A673 (cell line): Measurements from ENCODE around the gene LTBR. TPM values are rescaled to one million over a fixed set of nuclear protein-coding genes. Genes with fewer than 3 reads are reported as not detected.

Source experiments
- BruUV-seq: library from RNA; stranded (reverse); fragments of 400-500 nt; replicated peaks from 2 replicates; lab custom pipeline; 2021; lab: Mats Ljungman, UMichigan
- CTCF ChIA-PET: fragments of 300-600 bp; sonication (Branson Sonifier 250); formaldehyde crosslinking; loops from one replicate; lab custom pipeline; 2022; ENCODE audit warnings: antibody characterized with exemption; lab: Charles Lee
- POLR2A ChIA-PET: fragments of 300-600 bp; sonication (Branson Sonifier 250); formaldehyde crosslinking; loops from one replicate; lab custom pipeline; 2022; ENCODE audit warnings: antibody characterized with exemption; ENCODE audit not compliant: low non-redundant PET; lab: Charles Lee
- DNase-seq: peaks from one replicate; pipeline ENCODE4 v3.0.0-alpha.2; 2015; ENCODE audit warnings: low spot score
- H3K27ac ChIP-seq: fragments of 200-600 bp; sonication (generic); 2 replicates; pipeline ENCODE4 v1.5.1; 2016; ENCODE audit warnings: mixed run types, low read depth, mild to moderate bottlenecking, mixed read lengths, antibody characterized with exemption, low read length; ENCODE audit not compliant: poor library complexity, severe bottlenecking
- H3K27me3 ChIP-seq: fragments of 200-600 bp; sonication (generic); replicated peaks from 2 replicates; pipeline ENCODE4 v1.6.1; 2017; ENCODE audit warnings: mixed run types, low read depth, mild to moderate bottlenecking, mixed read lengths, antibody characterized with exemption, low read length; ENCODE audit not compliant: insufficient read depth, poor library complexity
- H3K36me3 ChIP-seq: fragments of 200-600 bp; sonication (generic); 2 replicates; pipeline ENCODE4 v1.6.1; 2016; ENCODE audit warnings: mixed run types, mild to moderate bottlenecking, mixed read lengths, antibody characterized with exemption, low read length; ENCODE audit not compliant: insufficient read depth, poor library complexity, severe bottlenecking
- H3K4me1 ChIP-seq: fragments of 200-600 bp; sonication (generic); 2 replicates; pipeline ENCODE4 v1.6.1; 2017; ENCODE audit warnings: mixed run types, mild to moderate bottlenecking, mixed read lengths, antibody characterized with exemption, low read length; ENCODE audit not compliant: insufficient read depth, poor library complexity, severe bottlenecking
- H3K4me3 ChIP-seq: fragments of 200-600 bp; sonication (generic); 2 replicates; pipeline ENCODE4 v1.5.1; 2016; ENCODE audit warnings: low read depth, mixed run types, mild to moderate bottlenecking, mixed read lengths, low read length; ENCODE audit not compliant: poor library complexity, severe bottlenecking
- H3K9me3 ChIP-seq: fragments of 200-600 bp; sonication (generic); 2 replicates; pipeline ENCODE4 v1.6.1; 2016; ENCODE audit warnings: mixed run types, low read depth, mild to moderate bottlenecking, mixed read lengths, antibody characterized with exemption, low read length; ENCODE audit not compliant: poor library complexity, severe bottlenecking
- EZH2 ChIP-seq: fragments of 200-600 bp; sonication (generic); IDR thresholded peaks from 2 replicates; pipeline ENCODE4 v1.6.1; 2017; ENCODE audit warnings: borderline replicate concordance, low read depth, mild to moderate bottlenecking, mixed read lengths, antibody characterized with exemption, low read length; ENCODE audit not compliant: poor library complexity, severe bottlenecking
- intact Hi-C: fragments of 100-400 bp; cut with micrococcal nuclease; formaldehyde crosslinking; loops from one replicate; pipeline ENCODE4 v1.10.0; 2022; ENCODE audit not compliant: unreplicated experiment
- total RNA-seq: library from RNA; stranded (reverse); gene quantifications from 2 replicates; pipeline ENCODE4 v1.2.3, GENCODE V29; 2021
- TF ChIP-seq, protein P1 (sequence below): fragments of 300-800, 200-600 bp; sonication (generic); conservative IDR thresholded peaks from 2 replicates; pipeline ENCODE4 v1.5.1; 2017; ENCODE audit warnings: low read depth, mild to moderate bottlenecking, antibody characterized with exemption, low read length, moderate library complexity, mixed read lengths

The LTBR gene
- total RNA-seq, 1 experiment from 2014 or later = 27.5 TPM

DNA sequence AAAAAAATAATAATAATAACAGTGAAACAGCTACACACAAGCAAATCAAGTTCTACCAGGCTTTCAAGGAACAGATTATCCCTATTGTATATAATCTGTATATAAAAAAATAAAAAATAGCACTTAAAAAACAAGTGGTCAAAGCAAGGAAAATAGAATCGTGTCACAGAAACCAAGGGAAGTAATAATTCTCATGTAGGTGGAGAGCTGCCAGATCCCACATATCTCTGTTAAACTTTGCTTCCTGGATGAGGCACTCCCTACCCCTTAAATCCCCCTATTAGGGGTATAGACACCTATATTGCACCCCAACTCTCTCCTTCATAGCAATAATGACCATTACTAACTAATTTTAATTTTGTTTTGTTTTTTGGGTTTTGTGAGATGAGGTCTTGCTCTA is 56.4 kb downstream of the LTBR start:
- ChIA-PET POLR2A (no interaction called here), CTCF (no interaction called here)

More for the DNA sequence above, 56.4 kb downstream of the LTBR start:
- Histone ChIP-seq H3K4me1 (no peaks in the 10 kb centered on the region), H3K36me3 (no peaks in the 10 kb centered on the region), H3K9me3 (no peaks in the 10 kb centered on the region), H3K4me3 (no peak overlapping the region), H3K27me3 (no peaks in the 10 kb centered on the region), H3K27ac (no peak overlapping the region)
- TF ChIP-seq, protein P1, sequence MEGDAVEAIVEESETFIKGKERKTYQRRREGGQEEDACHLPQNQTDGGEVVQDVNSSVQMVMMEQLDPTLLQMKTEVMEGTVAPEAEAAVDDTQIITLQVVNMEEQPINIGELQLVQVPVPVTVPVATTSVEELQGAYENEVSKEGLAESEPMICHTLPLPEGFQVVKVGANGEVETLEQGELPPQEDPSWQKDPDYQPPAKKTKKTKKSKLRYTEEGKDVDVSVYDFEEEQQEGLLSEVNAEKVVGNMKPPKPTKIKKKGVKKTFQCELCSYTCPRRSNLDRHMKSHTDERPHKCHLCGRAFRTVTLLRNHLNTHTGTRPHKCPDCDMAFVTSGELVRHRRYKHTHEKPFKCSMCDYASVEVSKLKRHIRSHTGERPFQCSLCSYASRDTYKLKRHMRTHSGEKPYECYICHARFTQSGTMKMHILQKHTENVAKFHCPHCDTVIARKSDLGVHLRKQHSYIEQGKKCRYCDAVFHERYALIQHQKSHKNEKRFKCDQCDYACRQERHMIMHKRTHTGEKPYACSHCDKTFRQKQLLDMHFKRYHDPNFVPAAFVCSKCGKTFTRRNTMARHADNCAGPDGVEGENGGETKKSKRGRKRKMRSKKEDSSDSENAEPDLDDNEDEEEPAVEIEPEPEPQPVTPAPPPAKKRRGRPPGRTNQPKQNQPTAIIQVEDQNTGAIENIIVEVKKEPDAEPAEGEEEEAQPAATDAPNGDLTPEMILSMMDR = no peak
- no peak for TF ChIP-seq EZH2
- intact Hi-C loops = no loop called here
- DNase-seq = no peak
- BruUV-seq = no TSS peak

Other genes with a start within 250 kb of the LTBR start
- 2.8 TPM in 2 replicates for gene CD9, start 183.8 kb upstream of the LTBR start, total RNA-seq
- gene PLEKHG6, start 73.5 kb upstream of the LTBR start, total RNA-seq = 1.0 TPM in 1 of 2 replicates, not detected in the other
- 82.6 and 91.5 TPM in 2 replicates for gene TNFRSF1A, start 42.1 kb upstream of the LTBR start, total RNA-seq
- gene SCNN1A, start 8.6 kb upstream of the LTBR start, total RNA-seq = not detected in 2 replicates
- gene CD27, start 60.8 kb downstream of the LTBR start, total RNA-seq = not detected in 2 replicates
- 6.9 and 7.4 TPM in 2 replicates for gene TAPBPL, start 67.9 kb downstream of the LTBR start, total RNA-seq
- 10.0 and 10.9 TPM in 2 replicates for gene VAMP1, start 86.5 kb downstream of the LTBR start, total RNA-seq
- 378 and 401 TPM in 2 replicates for gene MRPL51, start 109.1 kb downstream of the LTBR start, total RNA-seq
- 125 and 128 TPM in 2 replicates for gene NCAPD2, start 109.9 kb downstream of the LTBR start, total RNA-seq
- 5,579 and 5,657 TPM in 2 replicates for gene GAPDH, start 150.4 kb downstream of the LTBR start, total RNA-seq
- 16.0 and 16.9 TPM in 2 replicates for gene IFFO1, start 171.9 kb downstream of the LTBR start, total RNA-seq
- gene NOP2, start 184.1 kb downstream of the LTBR start, total RNA-seq = 131 and 177 TPM in 2 replicates
- 281 and 296 TPM in 2 replicates for gene CHD4, start 223.2 kb downstream of the LTBR start, total RNA-seq